Measurements from ENCODE around the gene FGF5.

DNA sequence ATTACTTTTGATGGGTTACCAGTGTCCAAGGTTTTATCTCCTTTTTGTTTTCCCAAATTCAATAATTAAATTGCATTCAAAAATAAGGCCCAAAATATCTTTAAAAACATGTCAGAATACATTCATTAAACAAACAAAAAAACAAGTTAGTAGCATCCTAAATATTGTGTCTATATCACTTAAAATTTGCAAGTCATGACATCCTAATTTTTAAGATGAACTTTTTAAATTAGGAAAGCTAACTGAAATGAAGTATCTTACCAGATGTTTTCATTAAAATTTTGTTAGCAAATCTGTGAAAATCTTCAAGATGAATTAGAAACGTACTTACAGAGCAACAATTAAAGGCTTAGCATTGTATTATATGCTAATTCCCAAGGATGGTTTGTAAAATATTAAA lies 68.1 kb downstream of the FGF5 start:
- no peak for TF ChIP-seq CTCF (IDR thresholded peaks at IDR 0.05)
- no peak for TF ChIP-seq POLR2A (IDR thresholded peaks at IDR 0.05)
